Measurements from ENCODE around the gene PIK3R6.

Gene PIK3R6

GRCh38 chr17:8867361-8867981, at the start of gene PIK3R6:
PIK3R6 (minus strand) TSS chr17:8867674; CDS start chr17:8849794, 17,880 bp downstream.
- peaks cover 0 to 45% (median 6%) of the 10 kb centered on the region in 5 donors for H3K4me1 ChIP-seq (ENCODE audit: control insufficient read depth in 5 of 5, insufficient read depth in 5 of 5, low read length in 5 of 5)

GRCh38 chr17:8916466-8916865, 49.0 kb upstream of the PIK3R6 start:
- H3K27me3 ChIP-seq (ENCODE audit: control insufficient read depth in 5 of 5, insufficient read depth in 4 of 5, low read length in 5 of 5): peaks cover 7 to 16% (median 10%) of the 10 kb centered on the region in 5 donors
- no peak overlapping the region for H3K4me3 ChIP-seq (ENCODE audit: low read depth in 1 of 5, low read length in 5 of 5)
- peaks cover 0 to 25% (median 0%) of the 10 kb centered on the region in 5 donors for H3K4me1 ChIP-seq (ENCODE audit: control insufficient read depth in 5 of 5, insufficient read depth in 5 of 5, low read length in 5 of 5)
- H3K36me3 ChIP-seq (ENCODE audit: control insufficient read depth in 5 of 5, insufficient read depth in 5 of 5, low read length in 5 of 5): no peaks in the 10 kb centered on the region
- no peak overlapping the region for H3K9ac ChIP-seq (ENCODE audit: low read length in 5 of 5)
- peaks cover 0 to 14% (median 8%) of the 10 kb centered on the region in 5 donors for H3K9me3 ChIP-seq (ENCODE audit: control insufficient read depth in 5 of 5, low read length in 5 of 5)
- peak overlapping the region; percentile 40 for H3K27ac ChIP-seq (ENCODE audit: low read depth, low read length)

More at GRCh38 chr17:8867361-8867981, at the start of gene PIK3R6:
- peak within 1 kb of the TSS; percentile 9 to 61 (median 36) for H3K4me3 ChIP-seq (ENCODE audit: low read depth in 1 of 5, low read length in 5 of 5)
- H3K27ac ChIP-seq (ENCODE audit: low read depth, low read length): no peak within 1 kb of the TSS
- no peaks in the 10 kb centered on the region for H3K36me3 ChIP-seq (ENCODE audit: control insufficient read depth in 5 of 5, insufficient read depth in 5 of 5, low read length in 5 of 5)
- H3K9ac ChIP-seq (ENCODE audit: low read length in 5 of 5): peak within 1 kb of the TSS in 3 of 5 donors; percentile 26 to 60 (median 48)
- H3K9me3 ChIP-seq (ENCODE audit: control insufficient read depth in 5 of 5, low read length in 5 of 5): peaks cover 0 to 4% (median 0%) of the 10 kb centered on the region in 5 donors
- peaks cover 0 to 8% (median 2%) of the 10 kb centered on the region in 5 donors for H3K27me3 ChIP-seq (ENCODE audit: control insufficient read depth in 5 of 5, insufficient read depth in 4 of 5, low read length in 5 of 5)

- peaks cover 13 to 19% (median 14%) of the 10 kb centered on the region in 5 donors for H3K27me3 ChIP-seq (ENCODE audit: control insufficient read depth in 5 of 5, insufficient read depth in 4 of 5, low read length in 5 of 5)
- no peaks in the 10 kb centered on the region for H3K36me3 ChIP-seq (ENCODE audit: control insufficient read depth in 5 of 5, insufficient read depth in 5 of 5, low read length in 5 of 5)
- peaks cover 0 to 39% (median 0%) of the 10 kb centered on the region in 5 donors for H3K4me1 ChIP-seq (ENCODE audit: control insufficient read depth in 5 of 5, insufficient read depth in 5 of 5, low read length in 5 of 5)
- no peak overlapping the region for H3K4me3 ChIP-seq (ENCODE audit: low read depth in 1 of 5, low read length in 5 of 5)
- H3K27ac ChIP-seq (ENCODE audit: low read depth, low read length): no peak overlapping the region
- no peak overlapping the region for H3K9ac ChIP-seq (ENCODE audit: low read length in 5 of 5)
- H3K9me3 ChIP-seq (ENCODE audit: control insufficient read depth in 5 of 5, low read length in 5 of 5): peaks cover 0 to 14% (median 8%) of the 10 kb centered on the region in 5 donors
These were observed 47.1 kb upstream of the PIK3R6 start for GRCh38 chr17:8914554-8914953.

GRCh38 chr17:8913879-8914278, 46.4 kb upstream of the PIK3R6 start:
- Histone ChIP-seq H3K4me3 (ENCODE audit: low read depth in 1 of 5, low read length in 5 of 5) (no peak overlapping the region), H3K9ac (ENCODE audit: low read length in 5 of 5) (no peak overlapping the region), H3K9me3 (ENCODE audit: control insufficient read depth in 5 of 5, low read length in 5 of 5) (peaks cover 0 to 8% (median 6%) of the 10 kb centered on the region in 5 donors), H3K4me1 (ENCODE audit: control insufficient read depth in 5 of 5, insufficient read depth in 5 of 5, low read length in 5 of 5) (peaks cover 0 to 39% (median 0%) of the 10 kb centered on the region in 5 donors), H3K27ac (ENCODE audit: low read depth, low read length) (no peak overlapping the region), H3K27me3 (ENCODE audit: control insufficient read depth in 5 of 5, insufficient read depth in 4 of 5, low read length in 5 of 5) (peaks cover 13 to 20% (median 15%) of the 10 kb centered on the region in 5 donors), H3K36me3 (ENCODE audit: control insufficient read depth in 5 of 5, insufficient read depth in 5 of 5, low read length in 5 of 5) (no peaks in the 10 kb centered on the region)

- Histone ChIP-seq H3K9ac (ENCODE audit: low read length in 5 of 5) (no peak overlapping the region), H3K9me3 (ENCODE audit: control insufficient read depth in 5 of 5, low read length in 5 of 5) (peaks cover 0 to 5% (median 3%) of the 10 kb centered on the region in 5 donors), H3K4me1 (ENCODE audit: control insufficient read depth in 5 of 5, insufficient read depth in 5 of 5, low read length in 5 of 5) (peaks cover 0 to 39% (median 0%) of the 10 kb centered on the region in 5 donors), H3K36me3 (ENCODE audit: control insufficient read depth in 5 of 5, insufficient read depth in 5 of 5, low read length in 5 of 5) (no peaks in the 10 kb centered on the region), H3K27ac (ENCODE audit: low read depth, low read length) (no peak overlapping the region), H3K27me3 (ENCODE audit: control insufficient read depth in 5 of 5, insufficient read depth in 4 of 5, low read length in 5 of 5) (peaks cover 13 to 20% (median 15%) of the 10 kb centered on the region in 5 donors), H3K4me3 (ENCODE audit: low read depth in 1 of 5, low read length in 5 of 5) (no peak overlapping the region)
These were observed 45.6 kb upstream of the PIK3R6 start for GRCh38 chr17:8913091-8913490.

GRCh38 chr17:8912084-8912981, 44.9 kb upstream of the PIK3R6 start:
- Histone ChIP-seq H3K27ac (ENCODE audit: low read depth, low read length) (no peak overlapping the region), H3K36me3 (ENCODE audit: control insufficient read depth in 5 of 5, insufficient read depth in 5 of 5, low read length in 5 of 5) (no peaks in the 10 kb centered on the region), H3K9me3 (ENCODE audit: control insufficient read depth in 5 of 5, low read length in 5 of 5) (peaks cover 0 to 3% (median 0%) of the 10 kb centered on the region in 5 donors), H3K9ac (ENCODE audit: low read length in 5 of 5) (no peak overlapping the region), H3K27me3 (ENCODE audit: control insufficient read depth in 5 of 5, insufficient read depth in 4 of 5, low read length in 5 of 5) (peaks cover 13 to 20% (median 15%) of the 10 kb centered on the region in 5 donors), H3K4me3 (ENCODE audit: low read depth in 1 of 5, low read length in 5 of 5) (no peak overlapping the region), H3K4me1 (ENCODE audit: control insufficient read depth in 5 of 5, insufficient read depth in 5 of 5, low read length in 5 of 5) (peaks cover 0 to 39% (median 0%) of the 10 kb centered on the region in 5 donors)

- no peaks in the 10 kb centered on the region for H3K36me3 ChIP-seq (ENCODE audit: control insufficient read depth in 5 of 5, insufficient read depth in 5 of 5, low read length in 5 of 5)
- peaks cover 13 to 20% (median 15%) of the 10 kb centered on the region in 5 donors for H3K27me3 ChIP-seq (ENCODE audit: control insufficient read depth in 5 of 5, insufficient read depth in 4 of 5, low read length in 5 of 5)
- H3K9ac ChIP-seq (ENCODE audit: low read length in 5 of 5): no peak overlapping the region
- peaks cover 0 to 35% (median 0%) of the 10 kb centered on the region in 5 donors for H3K4me1 ChIP-seq (ENCODE audit: control insufficient read depth in 5 of 5, insufficient read depth in 5 of 5, low read length in 5 of 5)
- no peak overlapping the region for H3K4me3 ChIP-seq (ENCODE audit: low read depth in 1 of 5, low read length in 5 of 5)
- no peaks in the 10 kb centered on the region for H3K9me3 ChIP-seq (ENCODE audit: control insufficient read depth in 5 of 5, low read length in 5 of 5)
- H3K27ac ChIP-seq (ENCODE audit: low read depth, low read length): no peak overlapping the region
These were observed 43.6 kb upstream of the PIK3R6 start for GRCh38 chr17:8910969-8911604.

- H3K36me3 ChIP-seq (ENCODE audit: control insufficient read depth in 5 of 5, insufficient read depth in 5 of 5, low read length in 5 of 5): peaks cover 0 to 3% (median 0%) of the 10 kb centered on the region in 5 donors
- H3K9ac ChIP-seq (ENCODE audit: low read length in 5 of 5): no peak overlapping the region
- no peak overlapping the region for H3K4me3 ChIP-seq (ENCODE audit: low read depth in 1 of 5, low read length in 5 of 5)
- peaks cover 13 to 19% (median 15%) of the 10 kb centered on the region in 5 donors for H3K27me3 ChIP-seq (ENCODE audit: control insufficient read depth in 5 of 5, insufficient read depth in 4 of 5, low read length in 5 of 5)
- H3K4me1 ChIP-seq (ENCODE audit: control insufficient read depth in 5 of 5, insufficient read depth in 5 of 5, low read length in 5 of 5): peaks cover 0 to 25% (median 0%) of the 10 kb centered on the region in 5 donors
- H3K9me3 ChIP-seq (ENCODE audit: control insufficient read depth in 5 of 5, low read length in 5 of 5): no peaks in the 10 kb centered on the region
- no peak overlapping the region for H3K27ac ChIP-seq (ENCODE audit: low read depth, low read length)
These were observed 42.3 kb upstream of the PIK3R6 start for GRCh38 chr17:8909586-8910270.

- H3K9me3 ChIP-seq (ENCODE audit: control insufficient read depth in 5 of 5, low read length in 5 of 5): no peaks in the 10 kb centered on the region
- no peak overlapping the region for H3K27ac ChIP-seq (ENCODE audit: low read depth, low read length)
- no peak overlapping the region for H3K4me3 ChIP-seq (ENCODE audit: low read depth in 1 of 5, low read length in 5 of 5)
- peaks cover 0 to 5% (median 0%) of the 10 kb centered on the region in 5 donors for H3K4me1 ChIP-seq (ENCODE audit: control insufficient read depth in 5 of 5, insufficient read depth in 5 of 5, low read length in 5 of 5)
- no peak overlapping the region for H3K9ac ChIP-seq (ENCODE audit: low read length in 5 of 5)
- peaks cover 0 to 9% (median 7%) of the 10 kb centered on the region in 5 donors for H3K27me3 ChIP-seq (ENCODE audit: control insufficient read depth in 5 of 5, insufficient read depth in 4 of 5, low read length in 5 of 5)
- peaks cover 0 to 11% (median 0%) of the 10 kb centered on the region in 5 donors for H3K36me3 ChIP-seq (ENCODE audit: control insufficient read depth in 5 of 5, insufficient read depth in 5 of 5, low read length in 5 of 5)
These were observed 37.9 kb upstream of the PIK3R6 start for GRCh38 chr17:8905331-8905730.

Measured in subcutaneous abdominal adipose tissue (tissue), 5 donors.